Neural cell (in vitro differentiated cells): Measurements from ENCODE around the gene FOXQ1. TPM values are rescaled to one million over a fixed set of nuclear protein-coding genes. Genes with fewer than 3 reads are reported as not detected.

Source experiments
- H2AFZ ChIP-seq: fragments of 200-600, 300-800 bp; sonication (generic), shearing (Covaris generic); 2 replicates; pipeline ENCODE4 v1.6.0; 2014; ENCODE audit warnings: low read depth, mild to moderate bottlenecking, antibody characterized with exemption, low read length, moderate library complexity
- H3F3A ChIP-seq: fragments of 200-600 bp; shearing (Covaris generic); 2 replicates; pipeline ENCODE4 v1.6.1; 2016; ENCODE audit warnings: mild to moderate bottlenecking, moderate library complexity, mixed read lengths, antibody characterized with exemption, low read length; ENCODE audit not compliant: insufficient read depth, poor library complexity, severe bottlenecking
- H3K27ac ChIP-seq: fragments of 200-600, 300-800 bp; sonication (generic), shearing (Covaris generic); 2 replicates; pipeline ENCODE4 v1.5.1; 2014; ENCODE audit warnings: mild to moderate bottlenecking, low read length, moderate library complexity
- H3K27me3 ChIP-seq: fragments of 300-800, 200-600 bp; sonication (generic), shearing (Covaris generic); 2 replicates; pipeline ENCODE4 v1.6.0; 2014; ENCODE audit warnings: mild to moderate bottlenecking, low read depth, low read length, moderate library complexity; ENCODE audit not compliant: insufficient read depth
- H3K36me3 ChIP-seq: fragments of 300-800, 200-600 bp; sonication (generic), shearing (Covaris generic); 2 replicates; pipeline ENCODE4 v1.5.1; 2014; ENCODE audit warnings: mild to moderate bottlenecking, antibody characterized with exemption, low read length, moderate library complexity; ENCODE audit not compliant: insufficient read depth
- H3K4me2 ChIP-seq: fragments of 300-800, 200-600 bp; sonication (generic), shearing (Covaris generic); 2 replicates; pipeline ENCODE4 v1.6.0; 2014; ENCODE audit warnings: mild to moderate bottlenecking, low read length
- H3K4me3 ChIP-seq: fragments of 300-800, 200-600 bp; sonication (generic), shearing (Covaris generic); 2 replicates; pipeline ENCODE4 v1.5.1; 2014; ENCODE audit warnings: mild to moderate bottlenecking, low read length, moderate library complexity
- H3K79me2 ChIP-seq: fragments of 200-600 bp; shearing (Covaris generic); replicated peaks from 2 replicates; pipeline ENCODE4 v1.6.0; 2014; ENCODE audit warnings: mild to moderate bottlenecking, low read length, moderate library complexity; ENCODE audit not compliant: insufficient read depth
- H3K9ac ChIP-seq: fragments of 300-800, 200-600 bp; sonication (generic), shearing (Covaris generic); 2 replicates; pipeline ENCODE4 v1.6.1; 2016; ENCODE audit warnings: mild to moderate bottlenecking, low read length, mixed read lengths
- H3K9me2 ChIP-seq: fragments of 200-600 bp; shearing (Covaris generic); 2 replicates; pipeline ENCODE4 v1.6.1; 2016; ENCODE audit warnings: mild to moderate bottlenecking, low read length, mixed read lengths; ENCODE audit not compliant: insufficient read depth
- H3K9me3 ChIP-seq: fragments of 200-600, 300-800 bp; sonication (generic), shearing (Covaris generic); 2 replicates; pipeline ENCODE4 v1.6.1; 2016; ENCODE audit warnings: mild to moderate bottlenecking, mixed run types, low read length, moderate library complexity, mixed read lengths
- H4K20me1 ChIP-seq: fragments of 200-600 bp; shearing (Covaris generic); 2 replicates; pipeline ENCODE4 v1.6.1; 2016; ENCODE audit warnings: mild to moderate bottlenecking, mixed run types; ENCODE audit not compliant: insufficient read depth
- CTCF ChIP-seq: fragments of 450-650 bp; IDR thresholded peaks from 2 replicates; pipeline ENCODE4 v1.5.1; 2014; ENCODE audit warnings: antibody characterized with exemption, mild to moderate bottlenecking, moderate library complexity; ENCODE audit not compliant: poor library complexity, severe bottlenecking
- EP300 ChIP-seq: fragments of 450-650 bp; conservative IDR thresholded peaks from 2 replicates; pipeline ENCODE4 v1.6.1; 2014; ENCODE audit warnings: antibody characterized with exemption, mild to moderate bottlenecking, moderate library complexity; ENCODE audit not compliant: poor library complexity, severe bottlenecking
- EZH2 ChIP-seq: fragments of 200-600, 300-800 bp; shearing (Covaris generic), sonication (generic); IDR thresholded peaks from 2 replicates; pipeline ENCODE4 v1.6.1; 2014; ENCODE audit warnings: antibody characterized with exemption, low read length, borderline replicate concordance, mild to moderate bottlenecking; ENCODE audit not compliant: insufficient read depth, poor library complexity, severe bottlenecking
- MXI1 ChIP-seq: fragments of 450-650 bp; conservative IDR thresholded peaks from 2 replicates; pipeline ENCODE4 v1.6.1; 2014; ENCODE audit warnings: antibody characterized with exemption, mild to moderate bottlenecking; ENCODE audit not compliant: poor library complexity, severe bottlenecking
- POLR2AphosphoS5 ChIP-seq: IDR thresholded peaks from 2 replicates; pipeline ENCODE4 v1.6.1; 2012
- RAD21 ChIP-seq: fragments of 450-650 bp; conservative IDR thresholded peaks from 2 replicates; pipeline ENCODE4 v1.6.1; 2014; ENCODE audit warnings: antibody characterized with exemption, mild to moderate bottlenecking, moderate library complexity
- REST ChIP-seq: IDR thresholded peaks from 2 replicates; pipeline ENCODE4 v1.6.1; 2012; ENCODE audit warnings: borderline replicate concordance
- SMC3 ChIP-seq: fragments of 450-650 bp; conservative IDR thresholded peaks from 2 replicates; pipeline ENCODE4 v1.6.1; 2014; ENCODE audit warnings: antibody characterized with exemption, mild to moderate bottlenecking, moderate library complexity; ENCODE audit not compliant: poor library complexity
- TAF1 ChIP-seq: IDR thresholded peaks from 2 replicates; pipeline ENCODE4 v1.6.1; 2012; ENCODE audit warnings: low read depth
- polyA plus RNA-seq: library from polyadenylated mRNA; depleted of rRNA; stranded (reverse); fragments of >200 nt; gene quantifications from 2 replicates; pipeline ENCODE4 v1.2.3, GENCODE V29; 2014

FOXQ1 gene
- polyA plus RNA-seq, 1 donor from 2014 or later: not detected

- Histone ChIP-seq H3K4me2 (no peak overlapping the region), H3K9me2 (no peaks in the 10 kb centered on the region), H3K36me3 (no peaks in the 10 kb centered on the region), H4K20me1 (no peaks in the 10 kb centered on the region), H3K79me2 (no peaks in the 10 kb centered on the region), H3F3A (no peaks in the 10 kb centered on the region), H3K27me3 (no peaks in the 10 kb centered on the region), H3K4me3 (no peak overlapping the region), H3K9ac (no peak overlapping the region), H3K9me3 (no peaks in the 10 kb centered on the region), H3K27ac (no peak overlapping the region), H2AFZ (no peak overlapping the region)
- TF ChIP-seq EP300: no peak
- TF ChIP-seq POLR2AphosphoS5: no peak
- no peak for TF ChIP-seq SMC3
- TF ChIP-seq MXI1: no peak
- TF ChIP-seq EZH2: no peak
- no peak for TF ChIP-seq TAF1
- TF ChIP-seq RAD21: no peak
- TF ChIP-seq REST: no peak
- no peak for TF ChIP-seq CTCF
Observed at GRCh38 chr6:1329708-1330107, 17.8 kb downstream of the FOXQ1 start.

GRCh38 chr6:1334684-1335083 lies 22.8 kb downstream of the FOXQ1 start:
- no peaks in the 10 kb centered on the region for H3K9me3 ChIP-seq
- no peak overlapping the region for H3K4me2 ChIP-seq
- no peaks in the 10 kb centered on the region for H3K27me3 ChIP-seq
- H3K9ac ChIP-seq: no peak overlapping the region
- no peaks in the 10 kb centered on the region for H3K79me2 ChIP-seq
- H2AFZ ChIP-seq: no peak overlapping the region
- H3F3A ChIP-seq: no peaks in the 10 kb centered on the region
- H3K9me2 ChIP-seq: no peaks in the 10 kb centered on the region
- no peak overlapping the region for H3K27ac ChIP-seq
- H4K20me1 ChIP-seq: no peaks in the 10 kb centered on the region
- TF ChIP-seq TAF1: no peak
- H3K4me3 ChIP-seq: no peak overlapping the region
- no peaks in the 10 kb centered on the region for H3K36me3 ChIP-seq

GRCh38 chr6:1335367-1336037 lies 23.6 kb downstream of the FOXQ1 start:
- Histone ChIP-seq H2AFZ (no peak overlapping the region), H3K36me3 (no peaks in the 10 kb centered on the region), H3K4me3 (no peak overlapping the region), H3K27me3 (no peaks in the 10 kb centered on the region), H3K9me2 (no peaks in the 10 kb centered on the region), H3K9ac (no peak overlapping the region), H3K9me3 (no peaks in the 10 kb centered on the region), H4K20me1 (no peaks in the 10 kb centered on the region), H3K27ac (no peak overlapping the region), H3K79me2 (no peaks in the 10 kb centered on the region), H3K4me2 (no peak overlapping the region), H3F3A (no peaks in the 10 kb centered on the region)
- TF ChIP-seq POLR2AphosphoS5 (no peak), REST (no peak), TAF1 (no peak), EZH2 (no peak), CTCF (no peak), EP300 (no peak), MXI1 (no peak), RAD21 (no peak), SMC3 (no peak)
